Ovary (tissue), 9 donors: ENCODE data around the gene ASB6. TPM values are rescaled to one million over a fixed set of nuclear protein-coding genes. Genes with fewer than 3 reads are reported as not detected.

Experiments
- DNase-seq, 5 donors: peaks; one replicate each; pipeline ENCODE4 v3.0.0-alpha.2; 2019 to 2020
- H3K27ac ChIP-seq, 2 donors: fragments of 200-600 bp; one replicate each; pipeline versions ENCODE4 v1.5.1 to v1.8.0; 2019 to 2022
- H3K27me3 ChIP-seq: fragments of 200-600 bp; one replicate; pipeline ENCODE4 v1.8.0; 2022
- H3K36me3 ChIP-seq: fragments of 200-600 bp; sonication (generic); one replicate; pipeline ENCODE4 v1.5.1; 2019
- H3K4me1 ChIP-seq: one replicate; pipeline ENCODE4 v1.8.1; 2013; ENCODE audit warnings: mild to moderate bottlenecking, moderate library complexity; ENCODE audit not compliant: insufficient read depth
- H3K4me3 ChIP-seq: fragments of 200-600 bp; sonication (generic); one replicate; pipeline ENCODE4 v1.5.1; 2017
- H3K9me3 ChIP-seq, 2 donors: fragments of 200-600 bp in 1 of 2; sonication (generic) in 1 of 2; one replicate each; pipeline versions ENCODE4 v1.5.1 to v1.8.1; 2013 to 2019; ENCODE audit warnings: mild to moderate bottlenecking in 1 of 2, moderate library complexity in 1 of 2
- CTCF ChIP-seq, 3 donors: fragments of 450-650 bp in 2 of 3; fragments of 200-600 bp in 1 of 3; IDR thresholded peaks; one replicate each; pipeline versions ENCODE4 v1.5.1 to v1.8.0; 2016 to 2022; ENCODE audit warnings: antibody characterized with exemption in 3 of 3, mild to moderate bottlenecking in 1 of 3
- EP300 ChIP-seq: sonication (generic); formaldehyde crosslinking; IDR thresholded peaks from one replicate; pipeline ENCODE4 v1.6.1; 2017; ENCODE audit warnings: antibody characterized with exemption
- POLR2A ChIP-seq: fragments of 450-650 bp; IDR thresholded peaks from one replicate; pipeline ENCODE4 v1.6.1; 2017; ENCODE audit warnings: antibody characterized with exemption, mild to moderate bottlenecking, moderate library complexity
- WGBS, 3 donors: extraction: QIAGEN DNeasy Blood & Tissue Kit in 1 of 3; methylation state at CpG; one replicate each; pipeline versions ENCODE4 v1.1.5 to v1.1.7; 2013 to 2017; 5-methylcytosine and 5-hydroxymethylcytosine counted together
- intact Hi-C, 4 donors: fragments of 100-400 bp; cut with DNase I; formaldehyde crosslinking; loops; one replicate each; pipeline versions ENCODE4 v1.11.0 to v1.15.1; 2022 to 2023
- polyA plus RNA-seq, 2 donors: library from polyadenylated mRNA; stranded (reverse); fragments of 200-250 nt in 1 of 2; fragments of 350-450 nt in 1 of 2; fragmentation: Illumina TruSeq in 1 of 2; extraction: RNeasy Lipid Tissue Mini Kit (QIAGEN cat#74804) in 1 of 2; gene quantifications; one replicate each; pipeline ENCODE4 v1.2.3, GENCODE V29; 2013 to 2014
- total RNA-seq, 7 donors: library from RNA; depleted of rRNA in 2 of 7; stranded (reverse); fragments of >200 nt in 2 of 7; fragmentation: NEBNext Ultra II Directional in 3 of 7; extraction: Animal tissue kit (Norgen Biotek cat#: 25700) in 3 of 7; gene quantifications; one replicate each; pipeline versions ENCODE4 v1.1.0 to v1.2.4, GENCODE V29; 2016 to 2023
- donor health status: DM: no; HTN: no; CAD: no; lungs with moderate emphysema.
- donor health status: DM: no; HTN: no; CAD: no.
- donor health status: Bipolar disorder and iron deficiency.
- donor health status: DM: yes; HTN: yes; CAD: no.
- donor health status: DM: no; HTN: no; CAD: no.
- donor health status: DM: yes; HTN: yes; CAD: no.

Gene ASB6
- total and polyA plus RNA-seq, 9 donors, result 6.3 to 20.1 (median 16.6) TPM

- Histone ChIP-seq H3K27me3 (no peaks in the 10 kb centered on the region), H3K27ac (no peak overlapping the region), H3K36me3 (no peaks in the 10 kb centered on the region), H3K4me1 (no peaks in the 10 kb centered on the region), H3K9me3 (no peaks in the 10 kb centered on the region), H3K4me3 (no peak overlapping the region)
- WGBS, 3 donors, result 84 to 93% (median 91%) methylated on average over 9 of the region's 9 CpGs
- intact Hi-C loops, result no loop called here
- TF ChIP-seq CTCF (IDR thresholded peaks at IDR 0.05), result no peak
- TF ChIP-seq POLR2A, result no peak
- TF ChIP-seq EP300, result no peak
- no peak for DNase-seq
Observed at GRCh38 chr9:129671065-129671464, 29.1 kb upstream of the ASB6 start.

DNA sequence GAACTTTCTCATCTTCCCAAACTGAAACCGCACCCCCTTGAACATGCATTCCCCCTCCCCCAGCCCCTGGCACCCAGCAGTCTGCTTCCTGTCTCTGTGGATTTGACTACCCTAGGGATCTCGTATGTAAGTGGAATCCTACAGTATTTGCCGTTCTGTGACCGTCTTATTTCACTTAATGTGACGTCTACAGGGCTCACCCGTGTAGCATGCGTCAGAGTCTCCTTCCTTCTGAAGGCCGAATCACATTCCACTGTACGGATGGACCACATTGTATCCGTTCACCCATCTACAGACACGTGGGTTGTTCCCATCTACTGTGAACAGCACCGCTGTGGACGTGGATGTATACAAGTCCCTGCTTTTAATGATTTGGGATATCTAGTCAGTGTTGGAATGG lies 28.0 kb upstream of the ASB6 start:
- H3K27me3 ChIP-seq, result no peaks in the 10 kb centered on the region
- no peaks in the 10 kb centered on the region for H3K9me3 ChIP-seq
- intact Hi-C loops, result loop anchor here in 1 of 4 donors (5.0 kb wide), 1 partner anchor 812 kb away; no protein-coding TSS in a partner anchor
- DNase-seq, result no peak
- H3K4me1 ChIP-seq, result no peaks in the 10 kb centered on the region
- TF ChIP-seq EP300 (no peak), POLR2A (no peak), CTCF (IDR thresholded peaks at IDR 0.05) (no peak)
- no peak overlapping the region for H3K4me3 ChIP-seq
- no peaks in the 10 kb centered on the region for H3K36me3 ChIP-seq
- 84 to 89% (median 87%) methylated on average over 13 of the region's 13 CpGs for WGBS, 3 donors
- H3K27ac ChIP-seq, result no peak overlapping the region

DNA sequence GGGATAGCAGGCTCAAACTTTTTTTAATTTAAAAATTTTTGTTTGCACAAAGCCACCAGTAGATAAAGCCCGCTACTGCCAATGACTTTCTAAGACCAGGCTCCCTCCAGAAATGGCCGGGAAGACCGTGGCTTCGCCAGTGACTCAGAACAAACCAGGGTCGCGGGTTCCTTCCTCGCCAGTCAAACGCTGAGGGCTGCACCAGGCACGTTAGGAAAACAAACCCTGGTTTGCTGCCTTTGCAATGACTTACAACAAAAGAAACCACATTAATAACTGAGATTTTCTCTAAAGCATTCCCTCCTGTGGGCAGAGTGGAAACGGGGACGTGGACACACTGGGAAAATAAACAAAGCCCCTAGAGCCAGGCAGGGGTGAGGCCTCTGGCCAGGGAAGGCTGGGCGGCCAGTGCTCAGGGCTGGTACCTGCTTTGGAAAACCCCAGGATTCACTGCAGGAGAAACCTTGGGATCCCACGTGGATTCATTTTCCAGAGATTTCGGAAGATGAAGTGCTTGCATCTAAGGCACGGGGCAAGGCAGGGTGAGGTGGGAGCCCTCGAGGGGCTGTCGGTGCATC lies 27.3 kb upstream of the ASB6 start:
- WGBS, 3 donors, result 60 to 66% (median 64%) methylated on average over 17 of the region's 17 CpGs
- intact Hi-C loops, result loop anchor here in 1 of 4 donors (5.0 kb wide), 1 partner anchor 813 kb away; no protein-coding TSS in a partner anchor
- Histone ChIP-seq H3K27me3 (no peaks in the 10 kb centered on the region), H3K9me3 (no peaks in the 10 kb centered on the region), H3K36me3 (no peaks in the 10 kb centered on the region), H3K4me1 (no peaks in the 10 kb centered on the region), H3K27ac (no peak overlapping the region), H3K4me3 (no peak overlapping the region)
- TF ChIP-seq EP300 (no peak), POLR2A (no peak), CTCF (IDR thresholded peaks at IDR 0.05) (no peak)
- no peak for DNase-seq

- no peak overlapping the region for H3K4me3 ChIP-seq
- H3K27ac ChIP-seq, result no peak overlapping the region
- H3K36me3 ChIP-seq, result no peaks in the 10 kb centered on the region
- intact Hi-C loops, result loop anchor here in 1 of 4 donors (5.0 kb wide), 1 partner anchor 814 kb away; no protein-coding TSS in a partner anchor
- no peaks in the 10 kb centered on the region for H3K9me3 ChIP-seq
- no peak for TF ChIP-seq EP300
- no peak for TF ChIP-seq POLR2A
- no peak for TF ChIP-seq CTCF (IDR thresholded peaks at IDR 0.05)
- no peak for DNase-seq
- H3K4me1 ChIP-seq, result no peaks in the 10 kb centered on the region
- no peaks in the 10 kb centered on the region for H3K27me3 ChIP-seq
- WGBS, 3 donors, result 86 to 94% (median 88%) methylated on average over 6 to 9 of the region's 9 CpGs
Observed at GRCh38 chr9:129667850-129668249, 25.9 kb upstream of the ASB6 start.
